Stimulated activated CD8-positive, alpha-beta memory T cell treated with anti-CD3 and anti-CD28 coated beads, Interleukin-7, amount 100 ng/mL, for 48 hours (primary cell): ENCODE results near the gene AADACL4.
A peak's percentile ranks its signal among the peaks of the same experiment; 100 is the strongest.
"Not testable (repeated sequence)": the region's sequence is repeated elsewhere in the genome, so short reads cannot be mapped to it uniquely, and the experiment has no call there.

Experiments used
- DNase-seq, 2 donors: peaks; one replicate each; pipeline ENCODE4 v3.0.0-alpha.2; 2020; ENCODE audit warnings: low read depth in 1 of 2; ENCODE audit errors: extremely low read depth in 1 of 2

AADACL4 gene

DNA sequence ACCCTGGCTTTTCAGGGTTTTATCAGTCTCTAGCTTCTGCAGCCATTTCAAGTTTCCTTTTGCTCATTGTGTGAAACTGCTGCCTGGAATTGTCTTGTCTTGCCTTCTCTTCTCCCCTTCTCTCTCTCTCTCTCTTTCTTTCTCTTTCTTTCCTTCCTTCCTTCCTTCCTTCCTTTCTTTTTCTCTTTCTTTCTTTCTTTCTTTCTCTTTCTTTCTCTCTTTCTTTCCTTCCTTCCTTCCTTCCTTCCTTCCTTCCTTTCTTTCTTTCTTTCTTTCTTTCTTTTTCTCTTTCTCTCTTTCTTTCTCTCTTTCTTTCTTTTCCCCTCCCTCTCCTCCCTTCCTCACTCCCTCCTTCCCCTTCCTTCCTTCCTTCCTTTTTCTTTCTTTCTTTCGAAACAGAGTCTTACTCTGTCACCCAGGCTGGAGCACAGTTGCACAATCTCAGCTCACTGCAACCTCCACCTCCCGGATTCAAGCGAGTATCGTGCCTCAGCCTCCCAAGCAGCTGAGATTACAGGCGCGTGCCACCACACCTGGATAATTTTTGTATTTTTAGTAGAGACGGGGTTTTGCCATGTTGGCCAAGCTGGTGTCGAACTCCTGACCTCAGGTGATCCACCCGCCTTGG is 14.1 kb downstream of the AADACL4 start:
- DNase-seq = not testable (repeated sequence)

GRCh38 chr1:12658531-12659453 is 14.9 kb downstream of the AADACL4 start:
- peak; percentile 31 to 62 for DNase-seq

- DNase-seq = no peak
Observed at GRCh38 chr1:12661606-12662219, 17.8 kb downstream of the AADACL4 start.

GRCh38 chr1:12662556-12662955 is 18.7 kb downstream of the AADACL4 start:
- DNase-seq = no peak

- no peak for DNase-seq
Observed at GRCh38 chr1:12665511-12665910, 21.6 kb downstream of the AADACL4 start.

- DNase-seq = no peak
Observed at GRCh38 chr1:12666141-12666735, 22.4 kb downstream of the AADACL4 start.

- DNase-seq = no peak
Observed at GRCh38 chr1:12669529-12670068, 25.7 kb downstream of the AADACL4 start.

GRCh38 chr1:12674358-12674757 is 30.5 kb downstream of the AADACL4 start:
- DNase-seq = no peak

DNA sequence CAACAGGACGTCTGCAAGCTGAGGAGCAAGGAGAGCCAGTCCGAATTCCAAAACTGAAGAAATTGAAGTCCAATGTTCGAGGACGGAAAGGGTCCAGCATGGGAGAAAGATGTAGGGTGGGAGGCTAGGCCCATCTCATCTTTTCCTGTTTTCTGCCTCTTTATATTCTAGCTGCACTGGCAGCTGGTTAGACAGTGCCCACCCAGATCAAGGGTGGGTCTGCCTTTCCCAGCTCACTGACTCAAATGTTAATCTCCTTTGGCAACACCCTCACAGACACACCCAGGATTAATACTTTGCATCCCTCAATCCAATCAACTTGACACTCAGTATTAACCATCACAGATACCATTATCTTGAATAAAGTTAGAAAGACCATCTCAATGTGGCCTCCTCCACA is 32.2 kb downstream of the AADACL4 start:
- DNase-seq = not testable (repeated sequence)

DNA sequence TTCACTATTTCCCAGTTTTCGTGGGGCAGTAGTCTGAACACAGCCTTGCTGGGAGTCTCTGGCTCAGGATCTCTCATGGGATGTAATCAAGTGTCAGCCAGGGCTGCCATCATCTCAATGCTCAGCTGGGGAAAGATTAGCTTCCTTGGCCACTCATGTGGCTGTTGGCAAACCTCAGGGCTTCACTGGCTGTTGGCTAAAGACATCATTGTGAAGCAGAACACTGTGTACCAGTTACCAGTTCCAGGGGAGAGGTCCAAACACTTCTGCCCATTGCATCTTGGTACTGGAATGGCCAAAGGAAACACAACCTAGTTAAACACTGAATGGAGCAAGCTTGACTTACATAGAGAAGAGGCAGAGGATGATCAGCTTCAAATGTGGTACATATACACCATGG is 33.7 kb downstream of the AADACL4 start:
- no peak for DNase-seq

DNA sequence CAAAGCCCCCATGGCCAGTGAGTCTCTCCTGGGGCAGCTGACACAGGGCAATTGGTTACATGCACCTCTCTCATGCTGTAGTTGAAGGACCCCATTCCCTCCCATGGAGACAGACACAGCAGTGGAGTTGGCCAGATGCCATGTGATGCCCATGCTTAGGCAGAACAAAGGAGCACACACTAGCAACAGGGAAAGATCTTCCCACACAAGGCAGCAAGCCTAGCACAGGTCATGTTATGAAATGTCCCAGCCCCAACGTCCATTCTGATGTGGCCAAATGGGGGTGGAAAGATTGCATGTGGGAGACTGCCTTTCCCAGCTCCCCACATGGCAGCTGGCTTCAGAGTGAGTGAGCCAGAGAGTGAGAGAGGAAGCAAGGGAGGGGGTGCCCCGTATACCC is 34.5 kb downstream of the AADACL4 start:
- no peak for DNase-seq

DNA sequence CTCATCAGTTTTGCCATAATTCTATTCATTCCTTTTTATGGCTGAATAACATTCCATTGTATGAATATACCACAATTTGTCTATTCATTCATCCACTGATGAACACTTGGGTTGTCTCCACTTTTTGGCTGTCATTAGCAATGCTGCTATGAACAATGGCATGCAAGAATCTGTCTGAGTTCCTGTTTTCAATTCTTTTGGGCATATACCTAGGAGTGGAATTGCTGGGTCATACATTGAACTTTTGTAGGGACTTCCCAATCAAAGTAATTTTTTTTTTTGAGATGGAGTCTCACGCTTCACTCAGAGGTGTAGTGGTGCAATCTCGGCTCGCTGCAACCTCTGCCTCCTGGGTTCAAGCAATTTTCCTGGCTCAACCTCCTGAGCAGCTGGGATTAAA is 34.9 kb downstream of the AADACL4 start:
- DNase-seq = no peak

GRCh38 chr1:12690156-12690555 is 46.3 kb downstream of the AADACL4 start:
- no peak for DNase-seq

DNA sequence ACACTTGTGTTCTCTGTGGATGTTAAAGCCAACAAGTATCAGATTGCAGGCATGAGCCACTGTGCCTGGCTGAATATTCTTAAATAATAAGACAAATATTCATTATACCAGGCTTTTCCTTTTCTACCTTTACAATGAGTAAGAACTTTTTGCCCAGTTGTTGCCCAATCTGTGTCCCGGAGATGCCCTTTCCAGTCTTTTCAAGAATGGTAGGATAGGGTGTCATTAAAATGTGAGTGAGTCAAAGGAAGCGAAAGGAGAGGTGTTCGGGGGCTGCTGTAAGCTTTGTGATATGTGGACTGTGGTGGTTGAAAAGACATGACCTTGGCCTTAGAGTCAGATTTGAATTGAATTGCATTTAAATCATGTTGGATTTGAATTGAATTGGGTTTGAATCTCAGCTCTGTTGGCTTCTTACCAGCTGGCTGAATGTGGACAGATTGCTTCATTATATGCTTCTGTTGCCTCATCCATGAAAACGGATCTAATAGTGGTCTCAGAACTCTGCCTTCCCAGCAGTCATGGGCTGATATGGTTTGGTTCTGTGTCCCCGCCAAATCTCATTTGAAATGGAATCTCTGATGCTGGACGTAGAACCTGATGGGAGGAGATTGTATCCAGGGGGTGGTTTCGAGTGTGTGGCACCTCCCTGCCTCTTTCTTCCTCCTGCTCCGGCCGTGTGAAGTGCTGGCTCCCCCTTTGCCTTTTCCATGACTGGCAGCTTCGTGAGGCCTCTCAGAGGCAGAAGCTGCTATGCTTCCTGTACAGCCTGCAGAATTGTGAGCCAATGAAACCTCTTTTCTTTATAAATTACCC is 49.3 kb downstream of the AADACL4 start:
- no peak for DNase-seq

DNA sequence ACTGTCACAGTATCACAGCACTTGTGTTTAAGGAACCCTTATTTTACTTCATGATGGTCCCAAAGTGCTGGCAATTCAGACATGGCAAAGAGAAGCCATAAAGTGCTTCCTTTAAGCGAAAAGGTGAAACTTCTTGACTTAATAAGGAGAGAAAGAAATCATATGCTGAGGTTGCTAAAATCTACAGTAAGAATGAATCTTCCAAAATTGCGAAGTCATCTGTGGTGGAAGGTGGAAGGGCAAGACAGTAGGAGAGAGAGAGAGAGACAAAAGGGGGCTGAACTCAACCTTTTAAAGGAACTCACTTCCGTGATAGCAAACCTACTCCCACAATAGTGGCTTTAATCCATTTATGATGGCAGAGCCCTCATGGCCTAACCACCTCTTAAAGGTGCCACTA is 52.8 kb downstream of the AADACL4 start:
- no peak for DNase-seq

- DNase-seq = no peak
Observed at GRCh38 chr1:12697397-12697796, 53.5 kb downstream of the AADACL4 start.

- no peak for DNase-seq
Observed at GRCh38 chr1:12703821-12704451, 60.1 kb downstream of the AADACL4 start.

- no peak for DNase-seq
Observed at GRCh38 chr1:12706061-12706460, 62.2 kb downstream of the AADACL4 start.

DNA sequence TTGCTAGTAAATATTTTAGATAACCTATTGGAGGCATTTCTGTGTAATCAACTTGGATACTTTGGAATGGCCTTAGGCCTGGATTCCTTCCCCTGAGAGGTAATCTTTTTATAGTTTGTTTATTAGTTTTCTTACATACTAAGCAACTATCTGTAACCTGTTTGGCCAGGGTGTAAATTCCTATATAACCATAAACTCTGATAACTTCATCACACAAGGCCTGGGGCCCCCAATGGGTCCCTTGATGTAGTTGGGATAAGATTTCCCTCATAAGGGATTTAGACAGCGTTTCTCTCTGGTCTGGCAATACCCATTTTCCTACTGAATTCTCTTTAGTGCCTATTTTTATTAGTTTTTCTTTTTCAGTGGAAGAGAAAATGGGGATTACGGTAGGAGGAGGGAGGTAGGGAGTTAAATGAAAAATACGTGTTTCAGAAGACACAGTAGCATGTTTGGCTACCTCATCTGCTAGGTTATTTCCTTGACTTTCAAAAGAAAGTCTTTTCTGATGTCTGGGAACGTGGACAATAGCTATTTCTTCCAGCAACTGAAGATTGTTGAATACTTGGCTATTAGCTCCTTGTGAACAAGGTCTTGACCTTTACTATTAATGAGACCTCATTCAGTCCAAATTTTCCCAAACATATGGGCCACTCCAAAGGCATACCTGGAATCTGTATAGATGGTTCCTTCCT is 64.7 kb downstream of the AADACL4 start:
- DNase-seq = no peak
